ENCODE measurements around the gene CBX7. TPM values are rescaled to one million over a fixed set of nuclear protein-coding genes. Genes with fewer than 3 reads are reported as not detected.

Gene CBX7
- total and polyA plus RNA-seq, 2 donors (not counting 1 experiment from before 2014, with no cell fraction given), result 2.8 to 14.7 TPM

DNA sequence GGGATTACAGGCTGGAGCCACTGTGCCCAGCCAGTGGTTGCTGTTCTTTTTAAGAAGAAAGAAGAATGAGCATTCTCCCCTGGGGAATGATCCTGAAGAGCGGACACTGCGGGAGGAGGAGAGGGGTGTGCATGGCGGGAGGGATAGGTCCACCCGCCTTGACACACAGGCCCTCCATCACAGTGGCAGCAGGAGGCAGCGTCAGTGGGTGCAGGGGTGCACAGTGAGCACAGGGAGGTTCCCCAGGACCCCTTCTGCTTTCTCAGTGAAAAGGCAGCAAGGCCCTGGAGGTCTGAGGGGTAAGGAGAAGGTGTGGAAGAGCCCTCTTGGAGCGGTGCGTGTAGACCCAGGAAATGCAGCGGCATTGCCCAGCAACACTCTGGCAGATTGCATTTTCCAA, 28.9 kb upstream of the CBX7 start:
- Histone ChIP-seq H3K4me2 (ENCODE audit: extremely low read depth, insufficient read depth, low read length) (no peak overlapping the region), H3K36me3 (ENCODE audit: control insufficient read depth, insufficient read depth, low read length) (no peaks in the 10 kb centered on the region), H3K27me3 (ENCODE audit: control insufficient read depth, insufficient read depth, low read length) (no peaks in the 10 kb centered on the region), H4K20me1 (ENCODE audit: control insufficient read depth, extremely low read depth, insufficient read depth, low read length) (no peaks in the 10 kb centered on the region), H2AFZ (ENCODE audit: low read length) (no peak overlapping the region), H3K79me2 (ENCODE audit: control insufficient read depth, insufficient read depth, low read length) (no peaks in the 10 kb centered on the region), H3K4me3 (replicated peaks in 1 of 4; ENCODE audit: control extremely low read depth in 1 of 4, insufficient read depth in 1 of 4, low read depth in 3 of 4, low read length in 4 of 4) (no peak overlapping the region), H3K27ac (ENCODE audit: insufficient read depth, low read length) (no peak overlapping the region), H3K4me1 (ENCODE audit: control insufficient read depth, extremely low read depth, insufficient read depth, low read length) (peaks cover 22% of the 10 kb centered on the region), H3K9ac (ENCODE audit: insufficient read depth, low read length) (no peak overlapping the region), H3K9me3 (ENCODE audit: control insufficient read depth, insufficient read depth, low read depth, low read length) (no peaks in the 10 kb centered on the region)
- DNase-seq (ENCODE audit: low read depth in 2 of 2), result no peak
- no peak for TF ChIP-seq EZH2 (IDR thresholded peaks at IDR 0.05; ENCODE audit: low read length, missing control alignments)
- TF ChIP-seq, protein P1, sequence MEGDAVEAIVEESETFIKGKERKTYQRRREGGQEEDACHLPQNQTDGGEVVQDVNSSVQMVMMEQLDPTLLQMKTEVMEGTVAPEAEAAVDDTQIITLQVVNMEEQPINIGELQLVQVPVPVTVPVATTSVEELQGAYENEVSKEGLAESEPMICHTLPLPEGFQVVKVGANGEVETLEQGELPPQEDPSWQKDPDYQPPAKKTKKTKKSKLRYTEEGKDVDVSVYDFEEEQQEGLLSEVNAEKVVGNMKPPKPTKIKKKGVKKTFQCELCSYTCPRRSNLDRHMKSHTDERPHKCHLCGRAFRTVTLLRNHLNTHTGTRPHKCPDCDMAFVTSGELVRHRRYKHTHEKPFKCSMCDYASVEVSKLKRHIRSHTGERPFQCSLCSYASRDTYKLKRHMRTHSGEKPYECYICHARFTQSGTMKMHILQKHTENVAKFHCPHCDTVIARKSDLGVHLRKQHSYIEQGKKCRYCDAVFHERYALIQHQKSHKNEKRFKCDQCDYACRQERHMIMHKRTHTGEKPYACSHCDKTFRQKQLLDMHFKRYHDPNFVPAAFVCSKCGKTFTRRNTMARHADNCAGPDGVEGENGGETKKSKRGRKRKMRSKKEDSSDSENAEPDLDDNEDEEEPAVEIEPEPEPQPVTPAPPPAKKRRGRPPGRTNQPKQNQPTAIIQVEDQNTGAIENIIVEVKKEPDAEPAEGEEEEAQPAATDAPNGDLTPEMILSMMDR (conservative IDR thresholded peaks at IDR 0.05 in 1 of 2, IDR thresholded peaks at IDR 0.05 in 1 of 2; ENCODE audit: low read depth in 1 of 2, low read length in 2 of 2), result no peak

DNA sequence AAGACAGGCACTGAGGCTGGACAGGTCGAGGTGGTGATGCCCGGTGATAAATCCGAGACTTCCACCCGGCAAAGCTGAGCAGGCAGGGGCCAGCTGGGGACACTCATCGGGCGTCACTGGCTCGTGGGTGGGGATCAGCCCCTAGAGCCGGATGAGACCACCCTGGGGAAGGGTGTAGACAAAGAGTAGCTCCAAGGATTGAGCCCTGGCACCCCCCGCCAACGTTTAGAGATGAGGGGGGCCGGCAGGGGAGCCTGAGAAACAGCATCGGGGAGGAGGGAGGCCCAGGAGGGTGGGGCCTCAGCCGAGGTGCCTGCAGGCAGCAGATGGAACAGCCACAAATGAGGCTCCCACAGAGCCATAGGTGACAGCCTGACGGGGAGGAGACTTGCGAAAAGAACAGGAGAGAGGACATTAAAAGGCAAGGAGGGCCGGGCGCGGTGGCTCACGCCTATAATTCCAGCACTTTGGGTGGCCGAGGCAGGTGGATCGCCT, 27.4 kb upstream of the CBX7 start:
- DNase-seq (ENCODE audit: low read depth in 2 of 2), result no peak
- Histone ChIP-seq H3K36me3 (ENCODE audit: control insufficient read depth, insufficient read depth, low read length) (no peaks in the 10 kb centered on the region), H3K4me3 (replicated peaks in 1 of 4; ENCODE audit: control extremely low read depth in 1 of 4, insufficient read depth in 1 of 4, low read depth in 3 of 4, low read length in 4 of 4) (no peak overlapping the region), H3K4me1 (ENCODE audit: control insufficient read depth, extremely low read depth, insufficient read depth, low read length) (peaks cover 31% of the 10 kb centered on the region), H3K79me2 (ENCODE audit: control insufficient read depth, insufficient read depth, low read length) (no peaks in the 10 kb centered on the region), H4K20me1 (ENCODE audit: control insufficient read depth, extremely low read depth, insufficient read depth, low read length) (no peaks in the 10 kb centered on the region), H3K9ac (ENCODE audit: insufficient read depth, low read length) (no peak overlapping the region), H3K9me3 (ENCODE audit: control insufficient read depth, insufficient read depth, low read depth, low read length) (no peaks in the 10 kb centered on the region), H2AFZ (ENCODE audit: low read length) (no peak overlapping the region), H3K4me2 (ENCODE audit: extremely low read depth, insufficient read depth, low read length) (no peak overlapping the region), H3K27ac (ENCODE audit: insufficient read depth, low read length) (no peak overlapping the region), H3K27me3 (ENCODE audit: control insufficient read depth, insufficient read depth, low read length) (no peaks in the 10 kb centered on the region)
- TF ChIP-seq, protein P1 (conservative IDR thresholded peaks at IDR 0.05 in 1 of 2, IDR thresholded peaks at IDR 0.05 in 1 of 2; ENCODE audit: low read depth in 1 of 2, low read length in 2 of 2), result no peak
- TF ChIP-seq EZH2 (IDR thresholded peaks at IDR 0.05; ENCODE audit: low read length, missing control alignments), result no peak

DNA sequence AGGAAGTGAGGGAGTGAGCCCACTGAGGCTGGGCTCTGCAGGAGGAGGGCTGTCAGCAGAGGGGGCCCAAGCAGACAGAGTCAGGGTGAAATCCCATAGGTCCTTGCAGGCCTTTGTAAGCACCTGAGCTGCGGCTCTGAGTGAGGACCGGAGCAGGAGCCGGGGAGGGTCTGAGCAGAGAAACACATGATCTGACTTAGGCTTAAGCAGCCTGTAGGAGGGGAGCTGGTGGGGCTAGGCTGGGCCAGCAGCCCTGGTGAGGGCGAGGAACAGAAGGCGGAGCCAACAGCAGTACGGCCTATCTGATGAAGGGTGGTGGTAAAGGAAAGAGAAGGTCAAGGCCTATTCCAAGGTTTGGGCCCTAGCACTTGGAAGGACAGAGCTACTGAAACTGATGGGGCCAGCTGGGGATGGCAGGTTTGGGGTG, 26.9 kb upstream of the CBX7 start:
- no peaks in the 10 kb centered on the region for H3K79me2 ChIP-seq (ENCODE audit: control insufficient read depth, insufficient read depth, low read length)
- H3K4me2 ChIP-seq (ENCODE audit: extremely low read depth, insufficient read depth, low read length), result no peak overlapping the region
- H4K20me1 ChIP-seq (ENCODE audit: control insufficient read depth, extremely low read depth, insufficient read depth, low read length), result no peaks in the 10 kb centered on the region
- H3K36me3 ChIP-seq (ENCODE audit: control insufficient read depth, insufficient read depth, low read length), result no peaks in the 10 kb centered on the region
- H3K27ac ChIP-seq (ENCODE audit: insufficient read depth, low read length), result no peak overlapping the region
- H3K27me3 ChIP-seq (ENCODE audit: control insufficient read depth, insufficient read depth, low read length), result no peaks in the 10 kb centered on the region
- H3K9me3 ChIP-seq (ENCODE audit: control insufficient read depth, insufficient read depth, low read depth, low read length), result no peaks in the 10 kb centered on the region
- H2AFZ ChIP-seq (ENCODE audit: low read length), result no peak overlapping the region
- peaks cover 28% of the 10 kb centered on the region for H3K4me1 ChIP-seq (ENCODE audit: control insufficient read depth, extremely low read depth, insufficient read depth, low read length)
- DNase-seq (ENCODE audit: low read depth in 2 of 2), result no peak
- H3K4me3 ChIP-seq (replicated peaks in 1 of 4; ENCODE audit: control extremely low read depth in 1 of 4, insufficient read depth in 1 of 4, low read depth in 3 of 4, low read length in 4 of 4), result no peak overlapping the region
- H3K9ac ChIP-seq (ENCODE audit: insufficient read depth, low read length), result no peak overlapping the region
- no peak for TF ChIP-seq EZH2 (IDR thresholded peaks at IDR 0.05; ENCODE audit: low read length, missing control alignments)
- TF ChIP-seq, protein P1 (conservative IDR thresholded peaks at IDR 0.05 in 1 of 2, IDR thresholded peaks at IDR 0.05 in 1 of 2; ENCODE audit: low read depth in 1 of 2, low read length in 2 of 2), result no peak
